Mesothelial cell of epicardium (in vitro differentiated cells): ENCODE results near the gene CRACR2A. TPM values are rescaled to one million over a fixed set of nuclear protein-coding genes. Genes with fewer than 3 reads are reported as not detected.

ENCODE experiments used
- DNase-seq, 2 experiments: peaks; one replicate each; pipeline ENCODE4 v3.0.0; 2021; ENCODE audit warnings: low spot score in 2 of 2; ENCODE audit not compliant: unreplicated experiment in 2 of 2
- H3K27ac Mint-ChIP-seq: 2 replicates; pipeline ENCODE4 v1.8.0; 2021; ENCODE audit warnings: mixed read lengths
- H3K27me3 Mint-ChIP-seq: 2 replicates; pipeline ENCODE4 v1.8.0; 2021; ENCODE audit warnings: low read depth, mixed read lengths
- H3K36me3 Mint-ChIP-seq: 2 replicates; pipeline ENCODE4 v1.8.0; 2021; ENCODE audit warnings: mixed read lengths
- H3K4me1 Mint-ChIP-seq: 2 replicates; pipeline ENCODE4 v1.8.0; 2021; ENCODE audit warnings: mixed read lengths
- H3K4me3 Mint-ChIP-seq: 2 replicates; pipeline ENCODE4 v1.8.0; 2021; ENCODE audit warnings: mild to moderate bottlenecking, moderate library complexity, mixed read lengths
- H3K9me3 Mint-ChIP-seq: 2 replicates; pipeline ENCODE4 v1.8.0; 2021; ENCODE audit warnings: mixed read lengths
- CTCF ChIP-seq: fragments of 200-600 bp; sonication (generic); IDR thresholded peaks from one replicate; pipeline ENCODE4 v1.5.0; 2021; ENCODE audit warnings: antibody characterized with exemption; ENCODE audit not compliant: unreplicated experiment
- total RNA-seq: library from RNA; stranded (reverse); gene quantifications from 3 replicates; pipeline ENCODE4 v1.2.1, GENCODE V29; 2021

Gene CRACR2A
- total RNA-seq, 1 donor from 2014 or later = 1.0 TPM

GRCh38 chr12:3759878-3760277 is 7.0 kb upstream of the CRACR2A start:
- Mint-ChIP-seq H3K9me3 (no peaks in the 10 kb centered on the region), H3K27me3 (no peaks in the 10 kb centered on the region), H3K4me1 (peaks cover 15% of the 10 kb centered on the region), H3K4me3 (no peak overlapping the region), H3K27ac (no peak overlapping the region), H3K36me3 (no peaks in the 10 kb centered on the region)
- DNase-seq = no peak
- no peak for TF ChIP-seq CTCF

GRCh38 chr12:3757261-3757660 is 4.4 kb upstream of the CRACR2A start:
- H3K9me3 Mint-ChIP-seq = no peaks in the 10 kb centered on the region
- H3K4me3 Mint-ChIP-seq = no peak overlapping the region
- DNase-seq = no peak
- H3K36me3 Mint-ChIP-seq = no peaks in the 10 kb centered on the region
- H3K4me1 Mint-ChIP-seq = peaks cover 15% of the 10 kb centered on the region
- no peak overlapping the region for H3K27ac Mint-ChIP-seq
- no peak for TF ChIP-seq CTCF
- peaks cover 2% of the 10 kb centered on the region for H3K27me3 Mint-ChIP-seq

GRCh38 chr12:3755898-3756297 is 3.0 kb upstream of the CRACR2A start:
- Mint-ChIP-seq H3K36me3 (no peaks in the 10 kb centered on the region), H3K27ac (no peak overlapping the region), H3K4me3 (no peak overlapping the region), H3K27me3 (peaks cover 15% of the 10 kb centered on the region), H3K9me3 (no peaks in the 10 kb centered on the region), H3K4me1 (peaks cover 10% of the 10 kb centered on the region)
- TF ChIP-seq CTCF = no peak
- no peak for DNase-seq

GRCh38 chr12:3753544-3754284 is 805 bp upstream of the CRACR2A start:
- H3K4me1 Mint-ChIP-seq = peaks cover 7% of the 10 kb centered on the region
- DNase-seq = peak in 1 of 2 experiments; percentile 36
- peak overlapping the region; percentile 31 for H3K27ac Mint-ChIP-seq
- no peak for TF ChIP-seq CTCF
- H3K9me3 Mint-ChIP-seq = no peaks in the 10 kb centered on the region
- peaks cover 18% of the 10 kb centered on the region for H3K27me3 Mint-ChIP-seq
- no peaks in the 10 kb centered on the region for H3K36me3 Mint-ChIP-seq
- H3K4me3 Mint-ChIP-seq = peak overlapping the region; percentile 51

- no peaks in the 10 kb centered on the region for H3K9me3 Mint-ChIP-seq
- no peak for TF ChIP-seq CTCF
- H3K36me3 Mint-ChIP-seq = no peaks in the 10 kb centered on the region
- peak in 1 of 2 experiments; percentile 11 for DNase-seq
- H3K27ac Mint-ChIP-seq = no peak overlapping the region
- H3K4me3 Mint-ChIP-seq = peak overlapping the region; percentile 58
- H3K4me1 Mint-ChIP-seq = peaks cover 7% of the 10 kb centered on the region
- H3K27me3 Mint-ChIP-seq = peaks cover 22% of the 10 kb centered on the region
Measured at GRCh38 chr12:3752096-3752709, 706 bp downstream of the CRACR2A start.
